WTC11 (cell line): Measurements from ENCODE around the gene ASGR1. TPM values are rescaled to one million over a fixed set of nuclear protein-coding genes. Genes with fewer than 3 reads are reported as not detected.

Experiments
- ATAC-seq: fragments of 200-7000 bp; cut with Tn5 transposase; 2 replicates; pipeline ENCODE4 v1.10.0; 2021; ENCODE audit warnings: mild to moderate bottlenecking, moderate library complexity
- CTCF ChIA-PET: fragments of 300-600 bp; sonication (Branson Sonifier 250); formaldehyde crosslinking; loops from one replicate; lab custom pipeline; 2021; ENCODE audit warnings: antibody characterized with exemption; lab: Charles Lee
- POLR2A ChIA-PET: fragments of 350-600 bp; sonication (Branson Sonifier 250); formaldehyde crosslinking; loops from one replicate; lab custom pipeline; 2021; ENCODE audit warnings: antibody characterized with exemption; lab: Charles Lee
- DNase-seq: peaks from one replicate; pipeline ENCODE4 v3.0.0; 2021; ENCODE audit warnings: low spot score
- H3K27ac Mint-ChIP-seq: 2 replicates; pipeline ENCODE4 v1.8.0; 2021; ENCODE audit warnings: mixed read lengths
- H3K27me3 Mint-ChIP-seq: 2 replicates; pipeline ENCODE4 v1.8.0; 2021; ENCODE audit warnings: low read depth, mild to moderate bottlenecking, moderate library complexity, mixed read lengths
- H3K36me3 Mint-ChIP-seq: 2 replicates; pipeline ENCODE4 v1.8.0; 2021; ENCODE audit warnings: mixed read lengths
- H3K4me1 Mint-ChIP-seq: 2 replicates; pipeline ENCODE4 v1.8.0; 2022; ENCODE audit warnings: mixed read lengths
- H3K4me3 Mint-ChIP-seq: 2 replicates; pipeline ENCODE4 v1.8.0; 2021; ENCODE audit warnings: mild to moderate bottlenecking, moderate library complexity, mixed read lengths
- H3K9me3 Mint-ChIP-seq: 2 replicates; pipeline ENCODE4 v1.8.0; 2021; ENCODE audit warnings: mixed read lengths
- CBFB ChIP-seq: sonication (generic); formaldehyde crosslinking; IDR thresholded peaks from 2 replicates; pipeline ENCODE4 v1.8.1; 2022; ENCODE audit warnings: mild to moderate bottlenecking, low read depth, missing genetic modification reagents
- CREB1 ChIP-seq: sonication (generic); formaldehyde crosslinking; IDR thresholded peaks from 2 replicates; pipeline ENCODE4 v1.8.0; 2023; ENCODE audit warnings: mild to moderate bottlenecking, missing genetic modification reagents
- E2F1 ChIP-seq: sonication (generic); formaldehyde crosslinking; IDR thresholded peaks from 2 replicates; pipeline ENCODE4 v1.8.0; 2022; ENCODE audit warnings: mild to moderate bottlenecking, missing genetic modification reagents
- ELF4 ChIP-seq: sonication (generic); formaldehyde crosslinking; IDR thresholded peaks from 2 replicates; pipeline ENCODE4 v1.8.1; 2022; ENCODE audit warnings: low read depth, mild to moderate bottlenecking, moderate library complexity, missing genetic modification reagents
- FOXK1 ChIP-seq: sonication (generic); formaldehyde crosslinking; IDR thresholded peaks from 2 replicates; pipeline ENCODE4 v1.8.0; 2022; ENCODE audit warnings: mild to moderate bottlenecking, moderate library complexity, missing genetic modification reagents
- FOXP1 ChIP-seq: sonication (generic); formaldehyde crosslinking; IDR thresholded peaks from 2 replicates; pipeline ENCODE4 v1.8.0; 2022; ENCODE audit warnings: missing genetic modification reagents, mild to moderate bottlenecking, moderate library complexity, borderline replicate concordance
- HMGXB4 ChIP-seq: sonication (generic); formaldehyde crosslinking; IDR thresholded peaks from 2 replicates; pipeline ENCODE4 v1.8.1; 2023; ENCODE audit warnings: mild to moderate bottlenecking, moderate library complexity, missing genetic modification reagents
- MAX ChIP-seq: sonication (generic); formaldehyde crosslinking; IDR thresholded peaks from 2 replicates; pipeline ENCODE4 v1.8.0; 2022; ENCODE audit warnings: mild to moderate bottlenecking, missing genetic modification reagents
- PRRX2 ChIP-seq: fragments of 250-450 bp; sonication (Bioruptor Pico); IDR thresholded peaks from 2 replicates; pipeline ENCODE4 v1.8.0; 2021; ENCODE audit warnings: mild to moderate bottlenecking
- SP1 ChIP-seq: sonication (generic); formaldehyde crosslinking; conservative IDR thresholded peaks from 2 replicates; pipeline ENCODE4 v1.8.1; 2022; ENCODE audit warnings: missing genetic modification reagents
- USF1 ChIP-seq: sonication (generic); formaldehyde crosslinking; IDR thresholded peaks from 2 replicates; pipeline ENCODE4 v1.8.0; 2022; ENCODE audit warnings: mild to moderate bottlenecking, missing genetic modification reagents
- USF2 ChIP-seq: sonication (generic); formaldehyde crosslinking; IDR thresholded peaks from 2 replicates; pipeline ENCODE4 v1.8.1; 2023; ENCODE audit warnings: mild to moderate bottlenecking, missing genetic modification reagents, moderate library complexity
- ZBTB21 ChIP-seq: sonication (generic); formaldehyde crosslinking; IDR thresholded peaks from 2 replicates; pipeline ENCODE4 v1.8.1; 2023; ENCODE audit warnings: mild to moderate bottlenecking, missing genetic modification reagents, borderline replicate concordance
- ZNF232 ChIP-seq: sonication (generic); formaldehyde crosslinking; IDR thresholded peaks from 2 replicates; pipeline ENCODE4 v1.8.0; 2022; ENCODE audit warnings: mild to moderate bottlenecking, missing genetic modification reagents
- ZNF263 ChIP-seq: sonication (generic); formaldehyde crosslinking; IDR thresholded peaks from 2 replicates; pipeline ENCODE4 v1.8.1; 2022; ENCODE audit warnings: low read depth, mild to moderate bottlenecking, moderate library complexity, missing genetic modification reagents
- ZNF423 ChIP-seq: fragments of 250-450 bp; sonication (Bioruptor Pico); IDR thresholded peaks from 2 replicates; pipeline ENCODE4 v2.1.2; 2022; ENCODE audit warnings: mild to moderate bottlenecking, moderate library complexity
- total RNA-seq: library from RNA; stranded (reverse); gene quantifications from 3 replicates; pipeline ENCODE4 v1.2.3, GENCODE V29; 2021
- TF ChIP-seq, protein P1 (sequence below): fragments of 250-450 bp; sonication (Bioruptor Pico); IDR thresholded peaks from 2 replicates; pipeline ENCODE4 v2.1.2; 2022; ENCODE audit warnings: mild to moderate bottlenecking, moderate library complexity
- TF ChIP-seq, protein P2 (sequence below): fragments of 250-450 bp; sonication (Bioruptor Pico); IDR thresholded peaks from 2 replicates; pipeline ENCODE4 v1.9.0; 2021; ENCODE audit warnings: mild to moderate bottlenecking
- TF ChIP-seq, protein P3 (sequence below): fragments of 250-450 bp; sonication (Bioruptor Pico); IDR thresholded peaks from 2 replicates; pipeline ENCODE4 v1.8.0; 2021; ENCODE audit warnings: mild to moderate bottlenecking

ASGR1 gene
- total RNA-seq, 1 experiment from 2014 or later, result 13.3 TPM

GRCh38 chr17:7208754-7209460 is 29.7 kb upstream of the ASGR1 start:
- no peaks in the 10 kb centered on the region for H3K27me3 Mint-ChIP-seq
- TF ChIP-seq ZNF423 (CRISPR knock-in tag), result no peak
- no peak for TF ChIP-seq ZBTB21 (CRISPR knock-in tag)
- TF ChIP-seq FOXP1, result no peak
- TF ChIP-seq CREB1 (CRISPR knock-in tag), result no peak
- TF ChIP-seq, protein P1, sequence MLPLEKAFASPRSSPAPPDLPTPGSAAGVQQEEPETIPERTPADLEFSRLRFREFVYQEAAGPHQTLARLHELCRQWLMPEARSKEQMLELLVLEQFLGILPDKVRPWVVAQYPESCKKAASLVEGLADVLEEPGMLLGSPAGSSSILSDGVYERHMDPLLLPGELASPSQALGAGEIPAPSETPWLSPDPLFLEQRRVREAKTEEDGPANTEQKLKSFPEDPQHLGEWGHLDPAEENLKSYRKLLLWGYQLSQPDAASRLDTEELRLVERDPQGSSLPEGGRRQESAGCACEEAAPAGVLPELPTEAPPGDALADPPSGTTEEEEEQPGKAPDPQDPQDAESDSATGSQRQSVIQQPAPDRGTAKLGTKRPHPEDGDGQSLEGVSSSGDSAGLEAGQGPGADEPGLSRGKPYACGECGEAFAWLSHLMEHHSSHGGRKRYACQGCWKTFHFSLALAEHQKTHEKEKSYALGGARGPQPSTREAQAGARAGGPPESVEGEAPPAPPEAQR, result no peak
- TF ChIP-seq HMGXB4 (CRISPR knock-in tag), result no peak
- no peak for TF ChIP-seq E2F1 (CRISPR knock-in tag)
- TF ChIP-seq ZNF263, result no peak
- TF ChIP-seq PRRX2 (CRISPR knock-in tag), result no peak
- TF ChIP-seq, protein P2, sequence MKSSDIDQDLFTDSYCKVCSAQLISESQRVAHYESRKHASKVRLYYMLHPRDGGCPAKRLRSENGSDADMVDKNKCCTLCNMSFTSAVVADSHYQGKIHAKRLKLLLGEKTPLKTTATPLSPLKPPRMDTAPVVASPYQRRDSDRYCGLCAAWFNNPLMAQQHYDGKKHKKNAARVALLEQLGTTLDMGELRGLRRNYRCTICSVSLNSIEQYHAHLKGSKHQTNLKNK (CRISPR knock-in tag), result no peak
- no peak for TF ChIP-seq ZNF232 (CRISPR knock-in tag)
- TF ChIP-seq, all 79 proteins: peak for 0
- DNase-seq, result no peak
- H3K9me3 Mint-ChIP-seq, result no peaks in the 10 kb centered on the region
- peak overlapping the region; percentile 69 for H3K27ac Mint-ChIP-seq
- H3K36me3 Mint-ChIP-seq, result no peaks in the 10 kb centered on the region; the same call in 1 of the 2 replicates
- peaks cover 63% of the 10 kb centered on the region for H3K4me1 Mint-ChIP-seq
- ChIA-PET CTCF (interaction anchor here (1.4 to 3.1 kb wide), 4 partner anchors 10 to 163 kb away, joined by 6 to 24 read pairs (median 9); partner anchors contain the start of genes ACADVL and DLG4), POLR2A (no interaction called here)
- no peak for ATAC-seq
- peak overlapping the region; percentile 57 for H3K4me3 Mint-ChIP-seq

DNA sequence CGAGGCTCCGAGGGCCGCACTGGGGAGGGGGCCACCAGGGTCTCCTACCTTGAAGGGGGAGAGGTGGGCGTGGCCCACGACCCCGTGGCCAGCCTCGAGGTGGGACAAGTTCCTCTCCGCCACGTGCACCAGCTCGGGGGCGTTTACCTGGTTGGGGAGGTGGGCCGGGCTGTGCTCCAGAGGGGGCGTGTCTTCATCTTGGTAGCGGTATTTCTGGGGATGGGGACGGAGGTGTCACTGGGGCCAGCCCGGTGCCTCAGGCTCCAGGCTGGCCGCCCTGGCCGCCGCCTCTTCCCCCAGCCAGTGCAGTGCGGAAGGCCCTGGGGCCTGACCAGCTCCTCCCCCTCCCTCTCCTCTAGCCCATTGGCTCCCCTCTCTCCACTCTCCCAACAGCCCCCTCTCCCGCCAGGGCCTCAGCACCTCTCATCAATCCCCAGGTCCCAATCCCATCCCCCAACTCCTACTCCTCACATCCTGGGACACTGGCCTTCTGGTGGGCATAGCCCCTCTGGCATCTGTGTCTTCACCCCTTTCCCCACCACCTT is 28.9 kb upstream of the ASGR1 start:
- no peaks in the 10 kb centered on the region for H3K9me3 Mint-ChIP-seq
- DNase-seq, result peak; percentile 78
- TF ChIP-seq SP1 (CRISPR knock-in tag) (peak; percentile 61; the same call in 1 of the 2 replicates), USF1 (CRISPR knock-in tag) (peak; percentile 48; the same call in 1 of the 2 replicates), USF2 (CRISPR knock-in tag) (peak; percentile 60), ZNF232 (CRISPR knock-in tag) (no peak), CBFB (no peak), ELF4 (CRISPR knock-in tag) (no peak), FOXK1 (CRISPR knock-in tag) (peak; percentile 65; the same call in 1 of the 2 replicates), MAX (CRISPR knock-in tag) (peak; percentile 92)
- TF ChIP-seq, protein P3, sequence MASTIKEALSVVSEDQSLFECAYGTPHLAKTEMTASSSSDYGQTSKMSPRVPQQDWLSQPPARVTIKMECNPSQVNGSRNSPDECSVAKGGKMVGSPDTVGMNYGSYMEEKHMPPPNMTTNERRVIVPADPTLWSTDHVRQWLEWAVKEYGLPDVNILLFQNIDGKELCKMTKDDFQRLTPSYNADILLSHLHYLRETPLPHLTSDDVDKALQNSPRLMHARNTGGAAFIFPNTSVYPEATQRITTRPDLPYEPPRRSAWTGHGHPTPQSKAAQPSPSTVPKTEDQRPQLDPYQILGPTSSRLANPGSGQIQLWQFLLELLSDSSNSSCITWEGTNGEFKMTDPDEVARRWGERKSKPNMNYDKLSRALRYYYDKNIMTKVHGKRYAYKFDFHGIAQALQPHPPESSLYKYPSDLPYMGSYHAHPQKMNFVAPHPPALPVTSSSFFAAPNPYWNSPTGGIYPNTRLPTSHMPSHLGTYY (CRISPR knock-in tag), result peak; percentile 30; the same call in 1 of the 2 replicates
- H3K4me1 Mint-ChIP-seq, result peaks cover 56% of the 10 kb centered on the region
- H3K27me3 Mint-ChIP-seq, result no peaks in the 10 kb centered on the region
- peak overlapping the region; percentile 57 for H3K4me3 Mint-ChIP-seq
- H3K36me3 Mint-ChIP-seq, result peaks cover 4% of the 10 kb centered on the region
- POLR2A ChIA-PET, result interaction anchor here (0.6 to 1.4 kb wide), 3 partner anchors 12 to 62 kb away, joined by 3 to 8 read pairs (median 4); partner anchors contain the start of genes ACADVL and DLG4
- peak; percentile 51 for ATAC-seq
- CTCF ChIA-PET, result interaction anchor here (0.7 to 3.1 kb wide), 10 partner anchors 11 to 162 kb away, joined by 3 to 24 read pairs (median 5); partner anchors contain the start of genes ACADVL and DLG4
- H3K27ac Mint-ChIP-seq, result peak overlapping the region; percentile 69
